Central memory CD4-positive, alpha-beta T cell (primary cell): ENCODE measurements around the gene ACSF2.

Experiments used
- DNase-seq: peaks from one replicate; pipeline ENCODE4 v3.0.0; 2022

Gene ACSF2

GRCh38 chr17:50440172-50440837, 14.3 kb downstream of the ACSF2 start:
- DNase-seq: no peak

- no peak for DNase-seq
These were observed 15.1 kb downstream of the ACSF2 start for GRCh38 chr17:50440838-50441829.

GRCh38 chr17:50443505-50443974, 17.5 kb downstream of the ACSF2 start:
- no peak for DNase-seq

GRCh38 chr17:50444841-50445715, 19.1 kb downstream of the ACSF2 start:
- DNase-seq: no peak

- DNase-seq: no peak
These were observed 19.8 kb downstream of the ACSF2 start for GRCh38 chr17:50445730-50446325.

- DNase-seq: no peak
These were observed 22.0 kb downstream of the ACSF2 start for GRCh38 chr17:50447870-50448595.

GRCh38 chr17:50448643-50449042, 22.6 kb downstream of the ACSF2 start:
- DNase-seq: no peak

GRCh38 chr17:50451943-50452629, 26.1 kb downstream of the ACSF2 start:
- no peak for DNase-seq

GRCh38 chr17:50452630-50453300, 26.7 kb downstream of the ACSF2 start:
- no peak for DNase-seq

GRCh38 chr17:50453901-50454300, 27.9 kb downstream of the ACSF2 start:
- no peak for DNase-seq

- no peak for DNase-seq
These were observed 31.6 kb downstream of the ACSF2 start for GRCh38 chr17:50457621-50458020.

GRCh38 chr17:50458270-50458669, 32.3 kb downstream of the ACSF2 start:
- DNase-seq: no peak

GRCh38 chr17:50458701-50459676, 33.0 kb downstream of the ACSF2 start:
- DNase-seq: no peak

- no peak for DNase-seq
These were observed 33.7 kb downstream of the ACSF2 start for GRCh38 chr17:50459756-50460155.

- no peak for DNase-seq
These were observed 35.0 kb downstream of the ACSF2 start for GRCh38 chr17:50460831-50461526.

- no peak for DNase-seq
These were observed 35.6 kb downstream of the ACSF2 start for GRCh38 chr17:50461550-50462132.

GRCh38 chr17:50462446-50462845, 36.4 kb downstream of the ACSF2 start:
- no peak for DNase-seq

GRCh38 chr17:50464121-50464520, 38.1 kb downstream of the ACSF2 start:
- no peak for DNase-seq
